ENCODE measurements around the gene KASH5.

Gene KASH5

GRCh38 chr19:49395581-49396407, 7.7 kb downstream of the KASH5 start:
- no peak for DNase-seq

- DNase-seq: no peak
Measured at GRCh38 chr19:49396738-49397505, 8.9 kb downstream of the KASH5 start.

GRCh38 chr19:49398001-49398615, 10.1 kb downstream of the KASH5 start:
- no peak for DNase-seq

- no peak for DNase-seq
Measured at GRCh38 chr19:49398931-49399330, 10.9 kb downstream of the KASH5 start.

GRCh38 chr19:49400029-49400428, 12.0 kb downstream of the KASH5 start:
- no peak for DNase-seq

GRCh38 chr19:49403404-49404187, 15.5 kb downstream of the KASH5 start:
- DNase-seq: no peak

GRCh38 chr19:49407079-49407478, 19.0 kb downstream of the KASH5 start:
- no peak for DNase-seq

GRCh38 chr19:49407482-49408015, 19.5 kb downstream of the KASH5 start:
- no peak for DNase-seq

GRCh38 chr19:49408816-49409440, 20.9 kb downstream of the KASH5 start:
- no peak for DNase-seq

- DNase-seq: no peak
Measured at GRCh38 chr19:49409441-49410029, 21.5 kb downstream of the KASH5 start.

- no peak for DNase-seq
Measured at GRCh38 chr19:49411681-49412326, 23.8 kb downstream of the KASH5 start.

- no peak for DNase-seq
Measured at GRCh38 chr19:49413348-49413747, 25.3 kb downstream of the KASH5 start.

GRCh38 chr19:49414256-49414655, 26.2 kb downstream of the KASH5 start:
- DNase-seq: no peak

GRCh38 chr19:49415102-49415809, 27.2 kb downstream of the KASH5 start:
- no peak for DNase-seq

- no peak for DNase-seq
Measured at GRCh38 chr19:49415810-49416200, 27.8 kb downstream of the KASH5 start.

- no peak for DNase-seq
Measured at GRCh38 chr19:49417088-49417487, 29.0 kb downstream of the KASH5 start.

GRCh38 chr19:49418511-49418910, 30.5 kb downstream of the KASH5 start:
- no peak for DNase-seq

- no peak for DNase-seq
Measured at GRCh38 chr19:49419173-49419572, 31.1 kb downstream of the KASH5 start.

GRCh38 chr19:49420227-49420626, 32.2 kb downstream of the KASH5 start:
- DNase-seq: no peak

Measured in hypothalamus (tissue), 51 donors.